ENCODE measurements around the gene COPZ2.

GRCh38 chr17:47995241-47995935 lies 42.2 kb downstream of the COPZ2 start:
- TF ChIP-seq TAF1 (IDR thresholded peaks at IDR 0.05; ENCODE audit: borderline replicate concordance, low read depth, low read length): no peak
- no peak for TF ChIP-seq POLR2A (IDR thresholded peaks at IDR 0.05; ENCODE audit: low read depth, low read length)
- no peak for TF ChIP-seq POLR2AphosphoS5 (IDR thresholded peaks at IDR 0.05; ENCODE audit: low read depth, low read length)
